GM12801 (cell line): ENCODE results near the gene IZUMO4.

Source experiments
- CTCF ChIP-seq: IDR thresholded peaks from one replicate; pipeline ENCODE4 v1.5.1; 2011; ENCODE audit warnings: control low read depth; ENCODE audit not compliant: insufficient read length; ENCODE audit errors: extremely low read depth

The IZUMO4 gene

GRCh38 chr19:2111886-2112285 is 15.2 kb downstream of the IZUMO4 start:
- TF ChIP-seq CTCF: no peak

GRCh38 chr19:2112516-2113320 is 16.0 kb downstream of the IZUMO4 start:
- TF ChIP-seq CTCF: no peak

- no peak for TF ChIP-seq CTCF
Measured at GRCh38 chr19:2113439-2114211, 16.9 kb downstream of the IZUMO4 start.

- TF ChIP-seq CTCF: no peak
Measured at GRCh38 chr19:2114218-2114617, 17.5 kb downstream of the IZUMO4 start.

- no peak for TF ChIP-seq CTCF
Measured at GRCh38 chr19:2114821-2115220, 18.1 kb downstream of the IZUMO4 start.

- TF ChIP-seq CTCF: no peak
Measured at GRCh38 chr19:2115324-2115723, 18.6 kb downstream of the IZUMO4 start.

- no peak for TF ChIP-seq CTCF
Measured at GRCh38 chr19:2115911-2116426, 19.3 kb downstream of the IZUMO4 start.
